SK-N-SH treated with all-trans-retinoic acid at 6 μM for 48 hours (cell line): Measurements from ENCODE around the gene AHRR.

Experiments used
- ATAC-seq: fragments of 200-7000 bp; cut with Tn5 transposase; 3 replicates; pipeline ENCODE4 v1.9.1; 2020; ENCODE audit warnings: mild to moderate bottlenecking, moderate library complexity
- ARNTL ChIP-seq: fragments of 450-650 bp; formaldehyde crosslinking; IDR thresholded peaks from 2 replicates; pipeline ENCODE4 v1.5.0; 2020; ENCODE audit warnings: low read depth, mild to moderate bottlenecking, moderate library complexity, borderline replicate concordance
- BACH2 ChIP-seq: fragments of 250-450 bp; sonication (Bioruptor Pico); IDR thresholded peaks from 2 replicates; pipeline ENCODE4 v1.9.0; 2021; ENCODE audit warnings: mild to moderate bottlenecking, borderline replicate concordance
- CREB5 ChIP-seq: fragments of 250-450 bp; sonication (Bioruptor Pico); IDR thresholded peaks from 2 replicates; pipeline ENCODE4 v1.5.1; 2020; ENCODE audit warnings: low read depth, mild to moderate bottlenecking, moderate library complexity
- CSDC2 ChIP-seq: fragments of 250-450 bp; sonication (Bioruptor Pico); IDR thresholded peaks from 2 replicates; pipeline ENCODE4 v1.5.0; 2020; ENCODE audit warnings: mild to moderate bottlenecking, moderate library complexity
- CSRNP3 ChIP-seq: fragments of 250-450 bp; sonication (Bioruptor Pico); IDR thresholded peaks from 2 replicates; pipeline ENCODE4 v1.5.1; 2021; ENCODE audit warnings: mild to moderate bottlenecking, moderate library complexity
- ESRRG ChIP-seq: fragments of 250-450 bp; sonication (Bioruptor Pico); IDR thresholded peaks from 2 replicates; pipeline ENCODE4 v1.6.1; 2021; ENCODE audit warnings: mild to moderate bottlenecking
- OSR1 ChIP-seq: fragments of 250-450 bp; sonication (Bioruptor Pico); IDR thresholded peaks from 2 replicates; pipeline ENCODE4 v1.8.0; 2022; ENCODE audit warnings: moderate library complexity, mild to moderate bottlenecking, inconsistent platforms
- RARB ChIP-seq: fragments of 250-450 bp; sonication (Bioruptor Pico); IDR thresholded peaks from 2 replicates; pipeline ENCODE4 v1.8.0; 2021; ENCODE audit warnings: mild to moderate bottlenecking, moderate library complexity
- SNAI2 ChIP-seq: fragments of 250-450 bp; sonication (Bioruptor Pico); IDR thresholded peaks from 2 replicates; pipeline ENCODE4 v1.5.0; 2020; ENCODE audit warnings: mild to moderate bottlenecking, moderate library complexity
- TOX ChIP-seq: fragments of 250-450 bp; sonication (Bioruptor Pico); IDR thresholded peaks from 2 replicates; pipeline ENCODE4 v1.8.0; 2021; ENCODE audit warnings: mild to moderate bottlenecking, moderate library complexity, borderline replicate concordance
- TSHZ2 ChIP-seq: fragments of 250-450 bp; sonication (Bioruptor Pico); IDR thresholded peaks from 2 replicates; pipeline ENCODE4 v1.5.0; 2020; ENCODE audit warnings: mild to moderate bottlenecking, moderate library complexity
- ZC3H10 ChIP-seq: fragments of 250-450 bp; sonication (Bioruptor Pico); IDR thresholded peaks from 2 replicates; pipeline ENCODE4 v1.5.1; 2021; ENCODE audit warnings: mild to moderate bottlenecking, moderate library complexity
- ZFP3 ChIP-seq: fragments of 250-450 bp; sonication (Bioruptor Pico); IDR thresholded peaks from 2 replicates; pipeline ENCODE4 v1.5.0; 2020; ENCODE audit warnings: mild to moderate bottlenecking, moderate library complexity
- ZNF70 ChIP-seq: fragments of 450-650 bp; formaldehyde crosslinking; IDR thresholded peaks from 2 replicates; pipeline ENCODE4 v1.5.0; 2020; ENCODE audit warnings: mild to moderate bottlenecking, moderate library complexity
- ZNF8 ChIP-seq: fragments of 450-650 bp; formaldehyde crosslinking; IDR thresholded peaks from 2 replicates; pipeline ENCODE4 v1.5.0; 2020; ENCODE audit warnings: mild to moderate bottlenecking, moderate library complexity
- TF ChIP-seq, protein P1 (sequence below): fragments of 250-450 bp; sonication (Bioruptor Pico); IDR thresholded peaks from 2 replicates; pipeline ENCODE4 v1.8.0; 2021; ENCODE audit warnings: low read depth, mild to moderate bottlenecking, moderate library complexity, borderline replicate concordance
- TF ChIP-seq, protein P2 (sequence below): fragments of 250-450 bp; sonication (Bioruptor Pico); IDR thresholded peaks from 2 replicates; pipeline ENCODE4 v1.8.0; 2020; ENCODE audit warnings: mild to moderate bottlenecking, moderate library complexity, borderline replicate concordance

AHRR gene

DNA sequence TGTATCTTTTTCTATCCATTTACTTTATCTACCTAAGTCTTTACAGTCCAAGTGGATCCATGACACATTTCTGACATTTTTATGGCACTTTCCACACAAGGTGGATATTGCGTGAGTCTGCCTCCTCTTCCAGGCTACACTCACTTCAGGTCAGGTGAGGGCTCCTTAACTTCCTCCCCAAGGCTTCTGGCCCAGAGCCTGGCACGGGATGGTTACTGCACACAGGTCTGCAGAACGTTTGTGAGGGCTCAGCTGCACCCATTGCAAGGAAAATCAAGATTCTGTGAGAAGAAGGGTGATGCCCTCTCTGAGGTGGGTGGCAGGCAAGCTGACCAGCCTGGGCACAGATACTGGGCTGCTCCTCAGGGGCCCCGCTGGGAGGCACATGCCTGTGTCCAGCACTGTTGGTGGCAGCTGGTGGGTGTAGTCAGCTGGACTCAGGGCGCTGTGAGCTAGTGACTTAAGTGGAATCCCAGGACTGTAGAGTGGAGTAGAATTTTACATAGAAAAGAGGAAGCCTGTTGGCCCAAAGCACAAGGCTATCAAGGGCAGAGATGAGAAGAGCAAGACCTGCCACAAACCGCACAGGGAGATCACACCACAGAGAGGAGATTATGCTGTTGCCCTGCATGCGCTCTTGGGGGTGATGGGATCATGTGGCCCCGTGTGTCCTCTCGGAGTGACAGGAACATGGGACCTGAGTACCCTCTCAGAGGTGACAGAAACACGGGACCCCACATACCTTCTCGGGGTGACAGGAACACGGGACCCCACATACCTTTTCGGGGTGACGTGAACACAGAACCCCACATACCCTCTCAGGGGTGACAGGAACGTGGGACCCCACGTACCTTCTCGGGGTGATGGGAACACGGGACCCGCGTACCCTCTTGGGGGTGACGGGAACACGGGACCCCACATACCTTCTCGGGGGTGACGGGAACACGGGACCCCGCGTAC is 21.3 kb downstream of the AHRR start:
- no peak for ATAC-seq
- TF ChIP-seq ZFP3 (CRISPR knock-in tag) (no peak), CSDC2 (CRISPR knock-in tag) (no peak), RARB (CRISPR knock-in tag) (no peak), CREB5 (no peak), TSHZ2 (CRISPR knock-in tag) (no peak), ESRRG (CRISPR knock-in tag) (no peak), ZNF70 (CRISPR knock-in tag) (no peak), CSRNP3 (CRISPR knock-in tag) (no peak), SNAI2 (CRISPR knock-in tag) (no peak)
- TF ChIP-seq, protein P1, sequence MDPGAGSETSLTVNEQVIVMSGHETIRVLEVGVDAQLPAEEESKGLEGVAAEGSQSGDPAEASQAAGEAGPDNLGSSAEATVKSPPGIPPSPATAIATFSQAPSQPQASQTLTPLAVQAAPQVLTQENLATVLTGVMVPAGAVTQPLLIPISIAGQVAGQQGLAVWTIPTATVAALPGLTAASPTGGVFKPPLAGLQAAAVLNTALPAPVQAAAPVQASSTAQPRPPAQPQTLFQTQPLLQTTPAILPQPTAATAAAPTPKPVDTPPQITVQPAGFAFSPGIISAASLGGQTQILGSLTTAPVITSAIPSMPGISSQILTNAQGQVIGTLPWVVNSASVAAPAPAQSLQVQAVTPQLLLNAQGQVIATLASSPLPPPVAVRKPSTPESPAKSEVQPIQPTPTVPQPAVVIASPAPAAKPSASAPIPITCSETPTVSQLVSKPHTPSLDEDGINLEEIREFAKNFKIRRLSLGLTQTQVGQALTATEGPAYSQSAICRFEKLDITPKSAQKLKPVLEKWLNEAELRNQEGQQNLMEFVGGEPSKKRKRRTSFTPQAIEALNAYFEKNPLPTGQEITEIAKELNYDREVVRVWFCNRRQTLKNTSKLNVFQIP (CRISPR knock-in tag) = no peak
- TF ChIP-seq, protein P2, sequence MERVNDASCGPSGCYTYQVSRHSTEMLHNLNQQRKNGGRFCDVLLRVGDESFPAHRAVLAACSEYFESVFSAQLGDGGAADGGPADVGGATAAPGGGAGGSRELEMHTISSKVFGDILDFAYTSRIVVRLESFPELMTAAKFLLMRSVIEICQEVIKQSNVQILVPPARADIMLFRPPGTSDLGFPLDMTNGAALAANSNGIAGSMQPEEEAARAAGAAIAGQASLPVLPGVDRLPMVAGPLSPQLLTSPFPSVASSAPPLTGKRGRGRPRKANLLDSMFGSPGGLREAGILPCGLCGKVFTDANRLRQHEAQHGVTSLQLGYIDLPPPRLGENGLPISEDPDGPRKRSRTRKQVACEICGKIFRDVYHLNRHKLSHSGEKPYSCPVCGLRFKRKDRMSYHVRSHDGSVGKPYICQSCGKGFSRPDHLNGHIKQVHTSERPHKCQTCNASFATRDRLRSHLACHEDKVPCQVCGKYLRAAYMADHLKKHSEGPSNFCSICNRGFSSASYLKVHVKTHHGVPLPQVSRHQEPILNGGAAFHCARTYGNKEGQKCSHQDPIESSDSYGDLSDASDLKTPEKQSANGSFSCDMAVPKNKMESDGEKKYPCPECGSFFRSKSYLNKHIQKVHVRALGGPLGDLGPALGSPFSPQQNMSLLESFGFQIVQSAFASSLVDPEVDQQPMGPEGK (CRISPR knock-in tag) = no peak

DNA sequence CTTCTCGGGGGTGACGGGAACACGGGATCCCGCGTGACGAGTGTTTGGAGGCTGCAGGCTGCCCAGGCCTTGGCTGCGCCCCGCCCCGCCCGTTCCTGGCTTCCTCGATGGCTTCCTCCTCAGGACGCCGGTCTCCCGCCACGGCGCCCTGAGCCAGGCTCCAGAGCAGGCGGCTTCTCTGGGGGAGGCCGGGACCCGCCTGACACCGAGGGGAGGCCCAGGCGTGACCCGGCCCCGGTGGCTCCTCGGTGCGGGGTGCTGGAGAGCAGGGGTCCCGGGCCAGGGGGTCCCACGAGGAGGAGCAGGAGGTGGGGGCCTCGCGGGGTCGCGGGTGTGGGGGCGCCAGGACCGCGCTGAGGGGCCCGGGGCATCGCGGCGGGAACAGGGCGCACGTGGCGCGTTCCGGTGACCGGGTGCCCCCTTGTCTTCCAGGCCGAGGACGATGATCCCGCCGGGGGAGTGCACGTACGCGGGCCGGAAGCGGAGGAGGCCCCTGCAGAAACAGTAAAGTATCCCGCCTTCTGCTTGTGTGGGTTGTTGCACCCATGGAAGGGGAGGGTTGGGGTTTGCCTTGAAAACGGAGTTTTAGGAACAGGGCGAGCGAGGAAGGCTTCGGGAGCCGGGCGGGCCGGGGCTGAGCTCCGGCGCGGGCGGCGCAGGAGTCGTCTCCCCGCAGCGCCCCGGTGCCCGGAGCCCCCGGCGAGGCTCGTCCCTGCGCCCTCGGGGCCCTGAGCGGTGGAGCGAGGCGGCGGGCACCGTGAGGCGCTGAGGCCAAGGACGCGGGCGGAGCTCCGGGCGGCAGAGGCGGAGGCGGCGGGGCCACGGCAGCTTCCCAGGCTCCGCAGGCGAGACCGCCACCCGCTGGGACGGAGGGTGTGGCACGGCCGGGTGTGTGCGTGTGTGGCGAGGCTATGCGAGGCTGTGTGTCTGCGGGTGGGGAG is 22.2 kb downstream of the AHRR start:
- ATAC-seq = peak; percentile 92
- TF ChIP-seq CSDC2 (CRISPR knock-in tag) (no peak), ARNTL (CRISPR knock-in tag) (no peak), ZNF8 (no peak), OSR1 (CRISPR knock-in tag) (no peak), ESRRG (CRISPR knock-in tag) (no peak), ZC3H10 (CRISPR knock-in tag) (no peak), BACH2 (no peak), TOX (CRISPR knock-in tag) (no peak), CSRNP3 (CRISPR knock-in tag) (no peak)
- TF ChIP-seq, protein P1 (CRISPR knock-in tag) = no peak
